Right renal pelvis (tissue), 4 donors: ENCODE results near the gene DIPK1A. TPM values are rescaled to one million over a fixed set of nuclear protein-coding genes. Genes with fewer than 3 reads are reported as not detected.
"Not testable (repeated sequence)": the region's sequence is repeated elsewhere in the genome, so short reads cannot be mapped to it uniquely, and the experiment has no call there.

Source experiments
- DNase-seq, 4 donors: peaks; one replicate each; pipeline ENCODE4 v3.0.0-alpha.2; 2013; ENCODE audit warnings: low read depth in 4 of 4, low spot score in 3 of 4, missing footprints in 1 of 4
- polyA plus RNA-seq, 4 donors: library from polyadenylated mRNA; unstranded; fragments of 120-200 nt; gene quantifications; one replicate each; pipeline ENCODE4 v1.2.1, GENCODE V29; 2013; ENCODE audit not compliant: insufficient read length in 4 of 4

DIPK1A gene
- polyA plus RNA-seq, 4 donors: 8.3 to 9.6 (median 9.4) TPM

GRCh38 chr1:92922356-92923035 is 38.8 kb downstream of the DIPK1A start:
- DNase-seq: no peak

- DNase-seq: no peak
These were observed 39.9 kb downstream of the DIPK1A start for GRCh38 chr1:92921031-92922023.

GRCh38 chr1:92916899-92917298 is 44.4 kb downstream of the DIPK1A start:
- DNase-seq: no peak

GRCh38 chr1:92915547-92915946 is 45.7 kb downstream of the DIPK1A start:
- DNase-seq: no peak

GRCh38 chr1:92913093-92913819 is 48.0 kb downstream of the DIPK1A start:
- no peak for DNase-seq

- DNase-seq: no peak
These were observed 51.2 kb downstream of the DIPK1A start for GRCh38 chr1:92910081-92910480.

- DNase-seq: no peak
These were observed 51.9 kb downstream of the DIPK1A start for GRCh38 chr1:92909321-92909720.

- no peak for DNase-seq
These were observed 53.1 kb downstream of the DIPK1A start for GRCh38 chr1:92907949-92908684.

GRCh38 chr1:92903765-92904164 is 57.5 kb downstream of the DIPK1A start:
- no peak for DNase-seq

- no peak for DNase-seq
These were observed 58.9 kb downstream of the DIPK1A start for GRCh38 chr1:92902406-92902744.

- DNase-seq: no peak
These were observed 59.4 kb downstream of the DIPK1A start for GRCh38 chr1:92901699-92902405.

- no peak for DNase-seq
These were observed 60.1 kb downstream of the DIPK1A start for GRCh38 chr1:92901126-92901525.

GRCh38 chr1:92900539-92900938 is 60.7 kb downstream of the DIPK1A start:
- DNase-seq: no peak

- no peak for DNase-seq
These were observed 61.5 kb downstream of the DIPK1A start for GRCh38 chr1:92899780-92900179.

GRCh38 chr1:92898053-92898452 is 63.2 kb downstream of the DIPK1A start:
- not testable (repeated sequence) for DNase-seq

- no peak for DNase-seq
These were observed 73.8 kb downstream of the DIPK1A start for GRCh38 chr1:92887465-92887864.

GRCh38 chr1:92886886-92887419 is 74.3 kb downstream of the DIPK1A start:
- DNase-seq: no peak

- DNase-seq: no peak
These were observed 77.1 kb downstream of the DIPK1A start for GRCh38 chr1:92884195-92884594.

GRCh38 chr1:92883297-92883696 is 78.0 kb downstream of the DIPK1A start:
- DNase-seq: no peak

GRCh38 chr1:92882819-92883218 is 78.4 kb downstream of the DIPK1A start:
- no peak for DNase-seq
